HEK293 (cell line): ENCODE measurements around the gene ANAPC16.

ENCODE experiments used
- AEBP2 ChIP-seq: fragments of 450-650 bp; formaldehyde crosslinking; IDR thresholded peaks from 2 replicates; pipeline ENCODE4 v1.5.1; 2016; ENCODE audit warnings: missing biosample characterization, missing genetic modification characterization, borderline replicate concordance
- ELK4 ChIP-seq: IDR thresholded peaks from 2 replicates; pipeline ENCODE4 v1.6.1; 2011; ENCODE audit warnings: mild to moderate bottlenecking, low read depth, low read length, borderline replicate concordance
- KLF1 ChIP-seq: fragments of 450-650 bp; formaldehyde crosslinking; IDR thresholded peaks from 2 replicates; pipeline ENCODE4 v1.5.1; 2016; ENCODE audit warnings: missing biosample characterization, missing genetic modification characterization
- KLF8 ChIP-seq: fragments of 450-650 bp; formaldehyde crosslinking; IDR thresholded peaks from 2 replicates; pipeline ENCODE4 v1.5.1; 2016; ENCODE audit warnings: missing biosample characterization, missing genetic modification characterization
- SCRT1 ChIP-seq: fragments of 450-650 bp; formaldehyde crosslinking; IDR thresholded peaks from 2 replicates; pipeline ENCODE4 v1.5.1; 2016; ENCODE audit warnings: missing biosample characterization, missing genetic modification characterization, borderline replicate concordance
- SP2 ChIP-seq: fragments of 450-650 bp; formaldehyde crosslinking; IDR thresholded peaks from 2 replicates; pipeline ENCODE4 v1.5.1; 2016; ENCODE audit warnings: missing biosample characterization, missing genetic modification characterization
- TSHZ1 ChIP-seq: fragments of 450-650 bp; formaldehyde crosslinking; IDR thresholded peaks from 2 replicates; pipeline ENCODE4 v1.5.1; 2016; ENCODE audit warnings: missing biosample characterization, missing genetic modification characterization, borderline replicate concordance
- YY1 ChIP-seq: fragments of 450-650 bp; formaldehyde crosslinking; IDR thresholded peaks from 2 replicates; pipeline ENCODE4 v1.5.1; 2018; ENCODE audit warnings: missing biosample characterization, missing genetic modification characterization
- ZBTB21 ChIP-seq: fragments of 450-650 bp; formaldehyde crosslinking; IDR thresholded peaks from 2 replicates; pipeline ENCODE4 v1.5.1; 2017; ENCODE audit warnings: missing biosample characterization, missing genetic modification characterization
- ZBTB26 ChIP-seq: fragments of 450-650 bp; formaldehyde crosslinking; optimal IDR thresholded peaks from 2 replicates; pipeline ENCODE3; 2016; ENCODE audit warnings: missing biosample characterization, mild to moderate bottlenecking, missing genetic modification characterization
- ZBTB48 ChIP-seq: fragments of 450-650 bp; formaldehyde crosslinking; IDR thresholded peaks from 2 replicates; pipeline ENCODE4 v1.5.1; 2016; ENCODE audit warnings: missing biosample characterization, missing genetic modification characterization
- ZEB2 ChIP-seq: fragments of 450-650 bp; formaldehyde crosslinking; IDR thresholded peaks from 2 replicates; pipeline ENCODE4 v1.5.1; 2016; ENCODE audit warnings: missing biosample characterization, missing genetic modification characterization
- ZFP41 ChIP-seq: fragments of 450-650 bp; formaldehyde crosslinking; IDR thresholded peaks from 2 replicates; pipeline ENCODE4 v1.5.1; 2016; ENCODE audit warnings: missing biosample characterization, missing genetic modification characterization, borderline replicate concordance
- ZFP69B ChIP-seq: fragments of 450-650 bp; formaldehyde crosslinking; IDR thresholded peaks from 2 replicates; pipeline ENCODE4 v1.5.1; 2016; ENCODE audit warnings: missing biosample characterization, missing genetic modification characterization
- ZNF112 ChIP-seq: fragments of 450-650 bp; formaldehyde crosslinking; IDR thresholded peaks from 2 replicates; pipeline ENCODE4 v1.5.0; 2017; ENCODE audit warnings: missing biosample characterization, missing genetic modification characterization
- ZNF138 ChIP-seq: fragments of 450-650 bp; formaldehyde crosslinking; IDR thresholded peaks from 2 replicates; pipeline ENCODE4 v1.5.1; 2016; ENCODE audit warnings: missing biosample characterization, missing genetic modification characterization, borderline replicate concordance
- ZNF174 ChIP-seq: fragments of 450-650 bp; formaldehyde crosslinking; IDR thresholded peaks from 2 replicates; pipeline ENCODE4 v1.5.0; 2017; ENCODE audit warnings: missing biosample characterization, mild to moderate bottlenecking, missing genetic modification characterization
- ZNF184 ChIP-seq: fragments of 450-650 bp; IDR thresholded peaks from 2 replicates; pipeline ENCODE4 v1.5.1; 2018; ENCODE audit warnings: missing biosample characterization, mild to moderate bottlenecking, missing genetic modification characterization
- ZNF302 ChIP-seq: fragments of 450-650 bp; formaldehyde crosslinking; IDR thresholded peaks from 2 replicates; pipeline ENCODE4 v1.5.1; 2016; ENCODE audit warnings: missing biosample characterization, missing genetic modification characterization, low read depth
- ZNF350 ChIP-seq: fragments of 450-650 bp; formaldehyde crosslinking; IDR thresholded peaks from 2 replicates; pipeline ENCODE4 v1.5.0; 2017; ENCODE audit warnings: missing biosample characterization, mild to moderate bottlenecking, missing genetic modification characterization
- ZNF404 ChIP-seq: fragments of 450-650 bp; formaldehyde crosslinking; IDR thresholded peaks from 2 replicates; pipeline ENCODE4 v1.5.1; 2017; ENCODE audit warnings: missing biosample characterization, missing genetic modification characterization
- ZNF426 ChIP-seq: fragments of 450-650 bp; formaldehyde crosslinking; IDR thresholded peaks from 2 replicates; pipeline ENCODE4 v1.5.1; 2017; ENCODE audit warnings: missing biosample characterization, missing genetic modification characterization, mild to moderate bottlenecking, inconsistent platforms, moderate library complexity
- ZNF514 ChIP-seq: fragments of 450-650 bp; formaldehyde crosslinking; IDR thresholded peaks from 2 replicates; pipeline ENCODE4 v1.5.1; 2016; ENCODE audit warnings: missing biosample characterization, missing genetic modification characterization
- ZNF571 ChIP-seq: fragments of 450-650 bp; formaldehyde crosslinking; IDR thresholded peaks from 2 replicates; pipeline ENCODE4 v1.5.0; 2017; ENCODE audit warnings: missing biosample characterization, missing genetic modification characterization
- ZNF623 ChIP-seq: fragments of 450-650 bp; formaldehyde crosslinking; IDR thresholded peaks from 2 replicates; pipeline ENCODE4 v1.5.1; 2016; ENCODE audit warnings: missing biosample characterization, missing genetic modification characterization
- ZNF626 ChIP-seq: fragments of 450-650 bp; sonication (Bioruptor Pico); formaldehyde crosslinking; IDR thresholded peaks from 2 replicates; pipeline ENCODE4 v1.5.1; 2018; ENCODE audit warnings: missing biosample characterization, missing genetic modification characterization, inconsistent platforms
- ZNF654 ChIP-seq: fragments of 450-650 bp; formaldehyde crosslinking; IDR thresholded peaks from 2 replicates; pipeline ENCODE4 v1.5.1; 2016; ENCODE audit warnings: low read depth, missing biosample characterization, missing genetic modification characterization
- ZNF670 ChIP-seq: fragments of 450-650 bp; formaldehyde crosslinking; IDR thresholded peaks from 2 replicates; pipeline ENCODE4 v1.5.1; 2016; ENCODE audit warnings: missing biosample characterization, missing genetic modification characterization, low read depth
- ZNF747 ChIP-seq: fragments of 450-650 bp; formaldehyde crosslinking; IDR thresholded peaks from 2 replicates; pipeline ENCODE4 v1.5.1; 2016; ENCODE audit warnings: missing biosample characterization, missing genetic modification characterization
- ZNF76 ChIP-seq: fragments of 450-650 bp; formaldehyde crosslinking; IDR thresholded peaks from 2 replicates; pipeline ENCODE4; 2016; ENCODE audit warnings: low read depth, missing biosample characterization, missing genetic modification characterization, borderline replicate concordance
- ZNF777 ChIP-seq: fragments of 450-650 bp; formaldehyde crosslinking; IDR thresholded peaks from 2 replicates; pipeline ENCODE4 v1.5.1; 2017; ENCODE audit warnings: missing biosample characterization, missing genetic modification characterization, borderline replicate concordance
- ZNF791 ChIP-seq: fragments of 450-650 bp; formaldehyde crosslinking; IDR thresholded peaks from 2 replicates; pipeline ENCODE4 v1.5.1; 2016; ENCODE audit warnings: missing biosample characterization, missing genetic modification characterization
- ZSCAN23 ChIP-seq: fragments of 450-650 bp; formaldehyde crosslinking; IDR thresholded peaks from 2 replicates; pipeline ENCODE4 v1.5.1; 2016; ENCODE audit warnings: missing biosample characterization, missing genetic modification characterization

Gene ANAPC16

GRCh38 chr10:72260239-72260975 is 44.6 kb downstream of the ANAPC16 start (continued):
- TF ChIP-seq ZNF670 (tag by site-specific recombination): no peak
- no peak for TF ChIP-seq ZNF350
- TF ChIP-seq ZNF184 (tag by site-specific recombination): 0 out of 2 replicates have a peak, but pooled peaks have one; percentile 40
- TF ChIP-seq ZNF571: no peak
- no peak for TF ChIP-seq ZNF514 (tag by site-specific recombination)
- no peak for TF ChIP-seq YY1
- TF ChIP-seq ZNF747 (tag by site-specific recombination): no peak
- no peak for TF ChIP-seq ZNF302
- no peak for TF ChIP-seq ZNF404
- peak; percentile 71 for TF ChIP-seq ZFP69B (tag by site-specific recombination)
- no peak for TF ChIP-seq ZNF791 (tag by site-specific recombination)
- no peak; the same call in 1 of the 2 replicates for TF ChIP-seq ZNF623 (tag by site-specific recombination)
- peak; percentile 87 for TF ChIP-seq KLF1
- TF ChIP-seq ZNF174 (tag by site-specific recombination): no peak
- TF ChIP-seq KLF8 (tag by site-specific recombination): peak; percentile 83
- no peak for TF ChIP-seq AEBP2
- TF ChIP-seq ZNF626: no peak
- TF ChIP-seq ZNF112 (tag by site-specific recombination): no peak
- TF ChIP-seq ZNF76 (tag by site-specific recombination): peak; percentile 24; the same call in 1 of the 2 replicates
- TF ChIP-seq ELK4: no peak
- TF ChIP-seq ZFP41: no peak
- TF ChIP-seq ZEB2: peak; percentile 89
- TF ChIP-seq TSHZ1 (tag by site-specific recombination): 0 out of 2 replicates have a peak, but pooled peaks have one; percentile 3
- no peak; the same call in 1 of the 2 replicates for TF ChIP-seq ZSCAN23 (tag by site-specific recombination)
- TF ChIP-seq ZNF138 (tag by site-specific recombination): no peak
- TF ChIP-seq ZBTB26 (tag by site-specific recombination): peak; percentile 30
- no peak for TF ChIP-seq SCRT1
- no peak for TF ChIP-seq ZNF654 (tag by site-specific recombination)
- TF ChIP-seq ZBTB21: peak; percentile 43; the same call in 1 of the 2 replicates
- peak; percentile 99 for TF ChIP-seq ZBTB48 (tag by site-specific recombination)
- no peak for TF ChIP-seq ZNF777 (tag by site-specific recombination)
- no peak for TF ChIP-seq ZNF426 (tag by site-specific recombination)
- TF ChIP-seq SP2 (tag by site-specific recombination): peak; percentile 83
